Measurements from ENCODE around the gene C7orf33. TPM values are rescaled to one million over a fixed set of nuclear protein-coding genes. Genes with fewer than 3 reads are reported as not detected.
"Not testable (repeated sequence)": the region's sequence is repeated elsewhere in the genome, so short reads cannot be mapped to it uniquely, and the experiment has no call there.

C7orf33 gene
- total RNA-seq, 4 donors from 2014 or later = not detected

DNA sequence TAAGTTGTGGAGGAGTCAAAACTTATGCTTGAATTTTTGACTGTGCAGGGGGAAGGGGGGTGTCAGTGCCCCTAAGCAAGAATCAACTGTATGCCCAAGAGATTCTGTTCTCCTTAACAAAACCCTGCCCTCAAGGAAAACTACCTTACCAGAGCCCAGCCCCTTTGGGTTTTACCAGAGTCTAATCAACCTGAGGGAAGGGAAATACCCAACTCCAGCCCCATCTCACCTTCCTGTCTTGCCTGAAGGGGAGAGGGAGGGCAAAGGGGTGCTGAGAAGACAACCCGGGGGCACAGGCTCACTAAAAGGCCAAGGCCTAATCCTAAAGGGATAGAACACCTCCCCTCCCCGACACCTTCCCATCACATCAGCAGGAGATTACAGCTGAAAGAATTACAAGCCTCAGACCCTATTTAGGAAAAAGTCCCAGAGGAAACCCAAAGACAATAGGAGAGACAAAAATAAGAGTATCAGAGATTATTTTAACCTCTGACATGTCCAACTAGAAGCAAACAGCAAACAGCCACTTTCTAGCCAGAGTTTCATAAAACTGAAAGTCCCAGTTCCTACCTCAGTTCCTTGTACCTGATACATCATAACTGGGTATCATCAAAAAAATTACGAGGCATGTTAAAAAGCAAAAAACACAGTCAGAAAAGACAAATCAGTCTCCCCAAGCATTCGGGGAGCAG lies 26.8 kb upstream of the C7orf33 start:
- H3K27ac ChIP-seq = no peak overlapping the region
- TF ChIP-seq POLR2A (IDR thresholded peaks at IDR 0.05) (no peak), EP300 (IDR thresholded peaks at IDR 0.05) (no peak), POLR2AphosphoS5 (IDR thresholded peaks at IDR 0.05) (no peak)
- TF ChIP-seq, protein P1, sequence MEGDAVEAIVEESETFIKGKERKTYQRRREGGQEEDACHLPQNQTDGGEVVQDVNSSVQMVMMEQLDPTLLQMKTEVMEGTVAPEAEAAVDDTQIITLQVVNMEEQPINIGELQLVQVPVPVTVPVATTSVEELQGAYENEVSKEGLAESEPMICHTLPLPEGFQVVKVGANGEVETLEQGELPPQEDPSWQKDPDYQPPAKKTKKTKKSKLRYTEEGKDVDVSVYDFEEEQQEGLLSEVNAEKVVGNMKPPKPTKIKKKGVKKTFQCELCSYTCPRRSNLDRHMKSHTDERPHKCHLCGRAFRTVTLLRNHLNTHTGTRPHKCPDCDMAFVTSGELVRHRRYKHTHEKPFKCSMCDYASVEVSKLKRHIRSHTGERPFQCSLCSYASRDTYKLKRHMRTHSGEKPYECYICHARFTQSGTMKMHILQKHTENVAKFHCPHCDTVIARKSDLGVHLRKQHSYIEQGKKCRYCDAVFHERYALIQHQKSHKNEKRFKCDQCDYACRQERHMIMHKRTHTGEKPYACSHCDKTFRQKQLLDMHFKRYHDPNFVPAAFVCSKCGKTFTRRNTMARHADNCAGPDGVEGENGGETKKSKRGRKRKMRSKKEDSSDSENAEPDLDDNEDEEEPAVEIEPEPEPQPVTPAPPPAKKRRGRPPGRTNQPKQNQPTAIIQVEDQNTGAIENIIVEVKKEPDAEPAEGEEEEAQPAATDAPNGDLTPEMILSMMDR (IDR thresholded peaks at IDR 0.05) = no peak
- H3K4me3 ChIP-seq = no peak overlapping the region
- no peaks in the 10 kb centered on the region for H3K36me3 ChIP-seq
- no peak for DNase-seq (ENCODE audit: low spot score in 2 of 2)
- no peaks in the 10 kb centered on the region for H3K4me1 ChIP-seq
- no peaks in the 10 kb centered on the region for H3K27me3 ChIP-seq
- 63% methylated on average over 4 of the region's 4 CpGs for WGBS
- no peaks in the 10 kb centered on the region for H3K9me3 ChIP-seq

DNA sequence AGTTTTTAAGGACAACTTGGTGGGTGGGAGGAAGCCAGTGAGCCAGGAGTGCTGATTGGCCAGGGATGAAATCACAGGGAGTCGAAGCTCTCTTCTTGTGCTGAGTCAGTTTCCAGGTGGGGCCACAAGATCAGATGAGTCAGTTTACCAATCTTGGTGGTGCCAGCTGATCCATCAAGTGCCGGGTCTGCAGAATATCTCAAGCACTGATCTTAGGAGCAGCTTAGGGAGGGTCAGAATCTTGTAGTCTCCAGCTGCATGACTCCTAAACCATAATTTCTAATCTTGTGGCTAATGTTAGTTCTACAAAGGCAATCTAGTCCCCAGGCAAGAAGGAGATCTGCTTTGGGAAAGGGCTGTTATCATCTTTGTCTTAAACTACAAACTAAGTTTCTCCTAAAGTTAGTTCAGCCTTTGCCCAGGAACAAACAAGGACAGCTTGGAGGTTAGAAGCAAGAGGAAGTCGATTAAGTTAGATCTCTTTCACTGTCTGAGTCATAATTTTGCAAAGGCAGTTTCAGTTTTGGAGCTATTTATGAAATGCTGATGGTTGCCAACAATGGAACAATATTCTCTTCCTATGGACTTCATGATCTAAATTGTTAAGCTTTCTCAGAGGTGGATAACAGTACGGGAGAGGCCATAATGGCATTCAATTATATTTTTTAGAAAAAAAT lies 26.2 kb upstream of the C7orf33 start:
- not testable (repeated sequence) for H3K4me3 ChIP-seq; H3K9me3 ChIP-seq; H3K36me3 ChIP-seq; H3K27ac ChIP-seq; DNase-seq (ENCODE audit: low spot score in 2 of 2); H3K27me3 ChIP-seq; H3K4me1 ChIP-seq
- 16% methylated on average over 4 of the region's 4 CpGs for WGBS

DNA sequence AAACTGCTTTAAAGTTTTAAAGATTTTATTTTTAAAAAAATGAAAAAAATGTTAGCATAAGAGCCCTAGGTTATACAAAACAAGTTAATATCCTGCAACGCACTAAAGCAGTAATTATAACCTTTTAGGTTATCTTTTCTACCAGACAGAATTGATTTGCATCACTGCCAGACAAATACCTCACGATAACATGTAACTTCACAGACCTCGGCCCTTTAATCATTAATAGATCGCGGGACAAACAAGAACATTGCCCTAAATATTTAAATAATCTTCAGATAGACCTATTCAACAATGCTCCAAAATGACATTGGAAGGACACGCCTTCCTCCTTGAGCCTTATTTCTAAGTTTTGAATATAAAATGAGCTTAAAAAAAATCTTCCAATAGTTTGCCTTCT lies 23.8 kb upstream of the C7orf33 start:
- no peak overlapping the region for H3K27ac ChIP-seq
- no peak for DNase-seq (ENCODE audit: low spot score in 2 of 2)
- 90% methylated on average over 6 of the region's 6 CpGs for WGBS
- no peak overlapping the region for H3K4me3 ChIP-seq
- no peak for TF ChIP-seq POLR2AphosphoS5 (IDR thresholded peaks at IDR 0.05)
- TF ChIP-seq, protein P1 (IDR thresholded peaks at IDR 0.05) = no peak
- no peak for TF ChIP-seq EP300 (IDR thresholded peaks at IDR 0.05)
- H3K27me3 ChIP-seq = no peaks in the 10 kb centered on the region
- H3K36me3 ChIP-seq = no peaks in the 10 kb centered on the region
- no peaks in the 10 kb centered on the region for H3K9me3 ChIP-seq
- no peaks in the 10 kb centered on the region for H3K4me1 ChIP-seq

- DNase-seq (ENCODE audit: low spot score in 2 of 2) = no peak
- no peak overlapping the region for H3K27ac ChIP-seq
- H3K9me3 ChIP-seq = no peaks in the 10 kb centered on the region
- no peak overlapping the region for H3K4me3 ChIP-seq
- no peaks in the 10 kb centered on the region for H3K36me3 ChIP-seq
- no peaks in the 10 kb centered on the region for H3K27me3 ChIP-seq
- H3K4me1 ChIP-seq = no peaks in the 10 kb centered on the region
- WGBS = 69% methylated on average over 5 of the region's 5 CpGs
- TF ChIP-seq POLR2A (IDR thresholded peaks at IDR 0.05) (no peak), EP300 (IDR thresholded peaks at IDR 0.05) (no peak), POLR2AphosphoS5 (IDR thresholded peaks at IDR 0.05) (no peak)
- TF ChIP-seq, protein P1 (IDR thresholded peaks at IDR 0.05) = no peak
Observed at GRCh38 chr7:148567524-148567923, 23.0 kb upstream of the C7orf33 start.

- Histone ChIP-seq H3K27ac (no peak overlapping the region), H3K36me3 (no peaks in the 10 kb centered on the region), H3K4me1 (no peaks in the 10 kb centered on the region), H3K27me3 (no peaks in the 10 kb centered on the region), H3K4me3 (no peak overlapping the region), H3K9me3 (no peaks in the 10 kb centered on the region)
- no peak for DNase-seq (ENCODE audit: low spot score in 2 of 2)
- WGBS = 80% methylated on average over 2 of the region's 2 CpGs
- TF ChIP-seq POLR2AphosphoS5 (IDR thresholded peaks at IDR 0.05) = no peak
- no peak for TF ChIP-seq EP300 (IDR thresholded peaks at IDR 0.05)
- TF ChIP-seq POLR2A (IDR thresholded peaks at IDR 0.05) = no peak
- TF ChIP-seq, protein P1 (IDR thresholded peaks at IDR 0.05) = no peak
Observed at GRCh38 chr7:148570510-148570909, 20.1 kb upstream of the C7orf33 start.

DNA sequence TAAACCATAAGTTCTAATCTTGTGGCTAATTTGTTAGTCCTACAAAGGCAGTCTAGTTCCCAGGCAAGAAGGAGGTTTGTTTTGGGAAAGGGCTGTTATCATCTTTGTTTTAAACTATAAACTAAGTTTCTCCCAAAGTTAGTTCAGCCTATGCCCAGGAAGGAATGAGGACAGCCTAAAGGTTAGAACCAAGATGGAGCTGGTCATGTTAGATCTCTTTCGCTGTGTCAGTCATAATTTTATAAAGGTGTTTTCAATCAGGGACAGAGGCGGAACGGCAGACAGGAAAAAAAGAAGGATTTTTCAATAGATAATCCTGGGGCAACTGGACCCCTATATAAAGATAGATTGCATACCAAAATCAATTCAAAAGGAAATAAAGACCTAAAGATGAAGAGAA lies 19.6 kb upstream of the C7orf33 start:
- H3K9me3 ChIP-seq; H3K36me3 ChIP-seq; H3K27ac ChIP-seq; H3K4me1 ChIP-seq; DNase-seq (ENCODE audit: low spot score in 2 of 2); H3K27me3 ChIP-seq; H3K4me3 ChIP-seq: not testable (repeated sequence)
- WGBS = 83% methylated on average over 3 of the region's 3 CpGs
